NCI-H2227 (cell line): ENCODE data around the gene HPGDS.

ENCODE experiments used
- DNase-seq: peaks from one replicate; lab custom pipeline; 2025; ENCODE audit not compliant: unreplicated experiment; lab: John Stamatoyannopoulos, UW

HPGDS gene

GRCh38 chr4:94262163-94263016 lies 80.2 kb downstream of the HPGDS start:
- no peak for DNase-seq

- DNase-seq: peak; percentile 1
Observed at GRCh38 chr4:94256828-94257227, 85.8 kb downstream of the HPGDS start.

DNA sequence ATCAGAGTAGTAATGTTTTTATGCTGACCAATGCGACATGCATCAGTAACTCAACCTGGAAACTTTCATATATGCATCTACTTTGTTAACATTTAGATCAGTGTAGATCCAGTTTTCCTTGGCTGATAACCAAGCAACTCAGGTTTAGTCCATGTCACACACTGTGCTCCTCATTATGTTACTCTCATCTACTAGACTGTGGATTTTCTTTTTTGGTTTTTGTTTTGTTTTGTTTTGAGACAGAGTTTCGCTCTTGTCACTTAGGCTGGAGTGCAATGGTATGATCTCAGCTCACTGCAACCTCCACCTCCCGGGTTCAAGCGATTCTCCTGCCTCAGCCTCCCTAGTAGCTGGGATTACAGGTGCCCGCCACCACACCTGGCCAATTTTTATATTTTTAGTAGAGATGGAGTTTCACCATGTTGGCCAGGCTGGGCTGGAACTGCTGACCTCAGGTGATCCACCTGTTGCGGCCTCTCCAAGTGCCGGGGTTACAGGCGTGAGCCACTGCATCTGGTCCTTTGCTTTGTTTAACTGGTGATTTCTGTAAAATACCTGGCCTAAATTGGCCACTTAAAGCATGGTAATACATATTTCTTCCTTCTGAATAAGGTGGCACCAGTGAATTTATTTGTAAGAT lies 86.4 kb downstream of the HPGDS start:
- no peak for DNase-seq

- DNase-seq: no peak
Observed at GRCh38 chr4:94253036-94253435, 89.6 kb downstream of the HPGDS start.

DNA sequence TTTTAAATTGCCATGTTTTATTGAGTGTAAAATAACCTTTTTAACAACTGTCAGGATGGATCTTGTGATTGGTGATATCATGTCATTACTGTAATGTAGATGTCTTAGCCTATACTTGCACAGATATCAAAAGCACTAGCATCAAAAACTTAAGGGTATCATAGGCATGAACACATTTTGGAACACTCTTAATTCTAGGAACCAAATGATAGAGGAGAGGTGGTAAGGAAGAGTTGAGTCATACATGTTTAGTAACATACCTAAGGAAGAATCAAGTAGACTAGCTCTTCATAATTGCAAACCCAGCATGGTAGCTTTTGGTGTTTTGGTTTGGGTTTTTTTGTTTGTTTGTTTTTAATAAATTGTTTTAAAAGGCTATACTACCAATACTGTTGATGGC lies 91.5 kb downstream of the HPGDS start:
- no peak for DNase-seq
